PFSK-1 (cell line): ENCODE measurements around the gene OSBPL2.

Source experiments
- POLR2AphosphoS5 ChIP-seq: IDR thresholded peaks from 2 replicates; pipeline ENCODE4 v1.6.1; 2012; ENCODE audit warnings: low read depth, mild to moderate bottlenecking, control low read depth, low read length, moderate library complexity
- REST ChIP-seq, 2 experiments: IDR thresholded peaks; 2 replicates each; pipeline versions ENCODE4 v1.6.1 to v1.8.0; 2011 to 2012; ENCODE audit warnings: low read depth in 2 of 2, low read length in 2 of 2, control low read depth in 1 of 2, inconsistent platforms in 1 of 2, mild to moderate bottlenecking in 1 of 2, moderate library complexity in 1 of 2; ENCODE audit not compliant: insufficient read depth in 1 of 2
- TAF1 ChIP-seq: IDR thresholded peaks from 2 replicates; pipeline ENCODE4 v1.6.1; 2012; ENCODE audit warnings: low read length, control low read depth, borderline replicate concordance; ENCODE audit not compliant: insufficient read depth

- TF ChIP-seq POLR2AphosphoS5: no peak
- TF ChIP-seq TAF1: no peak
- no peak for TF ChIP-seq REST (IDR thresholded peaks at IDR 0.05; ENCODE audit: insufficient read depth in 1 of 2, low read depth in 2 of 2, low read length in 2 of 2)
Measured at GRCh38 chr20:62252342-62252966, 14.1 kb downstream of the OSBPL2 start.
